SJSA1 (cell line): ENCODE data around the gene TSSK6. TPM values are rescaled to one million over a fixed set of nuclear protein-coding genes. Genes with fewer than 3 reads are reported as not detected.

ENCODE experiments used
- DNase-seq, 2 experiments: peaks; one replicate each; pipeline ENCODE4 v3.0.0-alpha.2; 2015 to 2020; ENCODE audit warnings: low spot score in 2 of 2, low read depth in 1 of 2
- H3K27ac ChIP-seq: fragments of 250-450 bp; sonication (Bioruptor Pico); 2 replicates; pipeline ENCODE4 v1.5.1; 2020; ENCODE audit warnings: mild to moderate bottlenecking, moderate library complexity
- H3K27me3 ChIP-seq: fragments of 250-450 bp; sonication (Bioruptor Pico); replicated peaks from 2 replicates; pipeline ENCODE4 v1.5.1; 2020; ENCODE audit warnings: mild to moderate bottlenecking, moderate library complexity
- H3K36me3 ChIP-seq: fragments of 250-450 bp; sonication (Bioruptor Pico); 2 replicates; pipeline ENCODE4 v1.5.1; 2020; ENCODE audit warnings: mild to moderate bottlenecking
- H3K4me1 ChIP-seq: fragments of 250-450 bp; sonication (Bioruptor Pico); replicated peaks from 2 replicates; pipeline ENCODE4 v1.6.1; 2021; ENCODE audit warnings: mild to moderate bottlenecking
- H3K4me3 ChIP-seq: fragments of 250-450 bp; sonication (Bioruptor Pico); 2 replicates; pipeline ENCODE4 v1.5.1; 2020; ENCODE audit warnings: mild to moderate bottlenecking
- H3K9me3 ChIP-seq: fragments of 250-450 bp; sonication (Bioruptor Pico); replicated peaks from 2 replicates; pipeline ENCODE4 v1.5.1; 2020; ENCODE audit warnings: mild to moderate bottlenecking
- total RNA-seq: library from RNA; depleted of rRNA; stranded (reverse); fragments of >200 nt; shearing (Covaris generic); gene quantifications from 2 replicates; pipeline ENCODE4 v1.2.3, GENCODE V29; 2014; rRNA removed

The TSSK6 gene
- total RNA-seq, 1 experiment from 2014 or later = 0.74 TPM

GRCh38 chr19:19471682-19472081 is 43.7 kb downstream of the TSSK6 start:
- no peaks in the 10 kb centered on the region for H3K4me1 ChIP-seq
- DNase-seq = no peak
- no peak overlapping the region for H3K27ac ChIP-seq
- H3K4me3 ChIP-seq = no peak overlapping the region
- H3K9me3 ChIP-seq = peaks cover 20% of the 10 kb centered on the region
- no peaks in the 10 kb centered on the region for H3K27me3 ChIP-seq
- H3K36me3 ChIP-seq = peaks cover 55% of the 10 kb centered on the region

- Histone ChIP-seq H3K4me3 (no peak overlapping the region), H3K27me3 (no peaks in the 10 kb centered on the region), H3K27ac (no peak overlapping the region), H3K9me3 (peaks cover 20% of the 10 kb centered on the region), H3K4me1 (no peaks in the 10 kb centered on the region), H3K36me3 (peaks cover 62% of the 10 kb centered on the region)
- no peak for DNase-seq
These were observed 44.8 kb downstream of the TSSK6 start for GRCh38 chr19:19470579-19470978.

GRCh38 chr19:19468424-19469050 is 46.8 kb downstream of the TSSK6 start:
- DNase-seq = peak in 1 of 2 experiments; percentile 18
- H3K36me3 ChIP-seq = peaks cover 69% of the 10 kb centered on the region

GRCh38 chr19:19466201-19466600 is 49.1 kb downstream of the TSSK6 start:
- DNase-seq = no peak
- Histone ChIP-seq H3K27ac (no peak overlapping the region), H3K27me3 (no peaks in the 10 kb centered on the region), H3K4me1 (no peaks in the 10 kb centered on the region), H3K9me3 (peaks cover 20% of the 10 kb centered on the region), H3K36me3 (peaks cover 64% of the 10 kb centered on the region), H3K4me3 (no peak overlapping the region)

More at GRCh38 chr19:19468424-19469050, 46.8 kb downstream of the TSSK6 start:
- no peaks in the 10 kb centered on the region for H3K4me1 ChIP-seq
- H3K27me3 ChIP-seq = no peaks in the 10 kb centered on the region
- peaks cover 20% of the 10 kb centered on the region for H3K9me3 ChIP-seq
- no peak overlapping the region for H3K4me3 ChIP-seq
- no peak overlapping the region for H3K27ac ChIP-seq

GRCh38 chr19:19465436-19466070 is 49.8 kb downstream of the TSSK6 start:
- H3K27ac ChIP-seq = no peak overlapping the region
- peaks cover 18% of the 10 kb centered on the region for H3K9me3 ChIP-seq
- H3K36me3 ChIP-seq = peaks cover 63% of the 10 kb centered on the region

GRCh38 chr19:19464339-19465098 is 50.8 kb downstream of the TSSK6 start:
- DNase-seq = no peak
- Histone ChIP-seq H3K4me1 (peaks cover 10% of the 10 kb centered on the region), H3K27ac (no peak overlapping the region), H3K4me3 (no peak overlapping the region), H3K27me3 (no peaks in the 10 kb centered on the region), H3K9me3 (peaks cover 18% of the 10 kb centered on the region), H3K36me3 (peaks cover 55% of the 10 kb centered on the region)

More at GRCh38 chr19:19465436-19466070, 49.8 kb downstream of the TSSK6 start:
- DNase-seq = no peak
- Histone ChIP-seq H3K4me3 (no peak overlapping the region), H3K27me3 (no peaks in the 10 kb centered on the region), H3K4me1 (no peaks in the 10 kb centered on the region)

Other genes starting within 250 kb of the TSSK6 start
- 0.31 and 1.1 TPM in 2 replicates for gene TM6SF2, start 242.2 kb downstream of the TSSK6 start, total RNA-seq
- 22.2 and 27.1 TPM in 2 replicates for gene SUGP1, start 195.0 kb downstream of the TSSK6 start, total RNA-seq
- gene MAU2, start 194.7 kb downstream of the TSSK6 start, total RNA-seq = 19.7 and 30.1 TPM in 2 replicates
- gene GATAD2A, start 109.9 kb downstream of the TSSK6 start, total RNA-seq = 41.5 and 45.9 TPM in 2 replicates
- 118 and 130 TPM in 2 replicates for gene NDUFA13, start 677 bp upstream of the TSSK6 start, total RNA-seq
- gene YJEFN3, start 13.4 kb upstream of the TSSK6 start, total RNA-seq = 1.6 and 1.8 TPM in 2 replicates
- gene CILP2, start 22.7 kb upstream of the TSSK6 start, total RNA-seq = 0.03 TPM in 1 of 2 replicates, not detected in the other
- gene PBX4, start 103.1 kb upstream of the TSSK6 start, total RNA-seq = 0.09 and 2.0 TPM in 2 replicates
- gene LPAR2, start 112.7 kb upstream of the TSSK6 start, total RNA-seq = 0.24 TPM in 1 of 2 replicates, not detected in the other
- 2.9 and 4.3 TPM in 2 replicates for gene GMIP, start 128.1 kb upstream of the TSSK6 start, total RNA-seq
- gene ATP13A1, start 148.1 kb upstream of the TSSK6 start, total RNA-seq = 138 and 147 TPM in 2 replicates
- 4.2 and 11.2 TPM in 2 replicates for gene ZNF101, start 153.3 kb upstream of the TSSK6 start, total RNA-seq
- 1.2 and 2.6 TPM in 2 replicates for gene ZNF14, start 217.6 kb upstream of the TSSK6 start, total RNA-seq